IMR-90 (cell line): ENCODE data around the gene E4F1. TPM values are rescaled to one million over a fixed set of nuclear protein-coding genes. Genes with fewer than 3 reads are reported as not detected.

Source experiments
- ATAC-seq: fragments of 200-7000 bp; cut with Tn5 transposase; 2 replicates; pipeline ENCODE4 v1.9.1; 2020; ENCODE audit warnings: low read depth, mild to moderate bottlenecking, moderate library complexity
- BruUV-seq: library from RNA; stranded (reverse); fragments of 400-500 nt; replicated peaks from 2 replicates; lab custom pipeline; 2021; lab: Mats Ljungman, UMichigan
- CTCF ChIA-PET: fragments of 300-600 bp; formaldehyde crosslinking; extraction: SDS; loops from one replicate; lab custom pipeline; 2021; ENCODE audit warnings: antibody characterized with exemption; lab: Yijun Ruan, JAX
- POLR2A ChIA-PET: fragments of 300-600 bp; sonication (Branson Sonifier 250); formaldehyde crosslinking; loops from one replicate; lab custom pipeline; 2022; ENCODE audit warnings: antibody characterized with exemption; ENCODE audit not compliant: unreplicated experiment; lab: Charles Lee
- DNase-seq: peaks from one replicate; pipeline ENCODE4 v3.0.0; 2013
- H2AFZ ChIP-seq: replicated peaks from 2 replicates; pipeline ENCODE3; 2013; ENCODE audit warnings: low read length, mild to moderate bottlenecking; ENCODE audit not compliant: poor library complexity
- H2AK5ac ChIP-seq: 2 replicates; pipeline ENCODE4 v1.6.1; 2013; ENCODE audit warnings: low read depth, low read length, inconsistent platforms
- H2AK9ac ChIP-seq: replicated peaks from 2 replicates; pipeline ENCODE3; 2013; ENCODE audit warnings: mild to moderate bottlenecking, low read depth, low read length, moderate library complexity; ENCODE audit not compliant: poor library complexity
- H2BK120ac ChIP-seq: 2 replicates; pipeline ENCODE4 v1.6.1; 2013; ENCODE audit warnings: low read depth, low read length, inconsistent platforms
- H2BK15ac ChIP-seq: 3 replicates; pipeline ENCODE4 v1.6.1; 2013; ENCODE audit warnings: low read depth, low read length, inconsistent platforms
- H2BK20ac ChIP-seq: 2 replicates; pipeline ENCODE4 v1.6.1; 2013; ENCODE audit warnings: low read depth, mild to moderate bottlenecking, inconsistent platforms, low read length, moderate library complexity
- H2BK5ac ChIP-seq: 2 replicates; pipeline ENCODE4 v1.6.1; 2013; ENCODE audit warnings: mild to moderate bottlenecking, low read depth, low read length, inconsistent platforms; ENCODE audit not compliant: poor library complexity, severe bottlenecking
- H3K14ac ChIP-seq: replicated peaks from 2 replicates; pipeline ENCODE4 v1.6.1; 2013; ENCODE audit warnings: low read depth, low read length, inconsistent platforms
- H3K18ac ChIP-seq: 2 replicates; pipeline ENCODE4 v1.6.1; 2013; ENCODE audit warnings: low read depth, low read length, control low read depth
- H3K23ac ChIP-seq: 2 replicates; pipeline ENCODE4 v1.6.1; 2013; ENCODE audit warnings: low read depth, low read length, inconsistent platforms
- H3K27ac ChIP-seq: 2 replicates; pipeline ENCODE4 v1.5.1; 2013; ENCODE audit warnings: mild to moderate bottlenecking, control low read depth, low read length; ENCODE audit not compliant: insufficient read depth
- H3K27me3 ChIP-seq: 2 replicates; pipeline ENCODE4 v1.6.1; 2013; ENCODE audit warnings: low read length; ENCODE audit not compliant: control insufficient read depth, insufficient read depth
- H3K36me3 ChIP-seq: 2 replicates; pipeline ENCODE4 v1.6.1; 2013; ENCODE audit warnings: low read length, mixed read lengths; ENCODE audit not compliant: control insufficient read depth, insufficient read depth
- H3K4ac ChIP-seq: 2 replicates; pipeline ENCODE4 v1.6.1; 2013; ENCODE audit warnings: low read depth, low read length, inconsistent platforms
- H3K4me1 ChIP-seq: 2 replicates; pipeline ENCODE4 v1.6.1; 2013; ENCODE audit warnings: low read length, mixed read lengths; ENCODE audit not compliant: control insufficient read depth, insufficient read depth
- H3K4me2 ChIP-seq: 2 replicates; pipeline ENCODE4 v1.6.1; 2013; ENCODE audit warnings: low read depth, mild to moderate bottlenecking, control low read depth, low read length, moderate library complexity
- H3K4me3 ChIP-seq: 2 replicates; pipeline ENCODE4 v1.5.1; 2013; ENCODE audit warnings: low read depth, mild to moderate bottlenecking, control low read depth, low read length, moderate library complexity; ENCODE audit not compliant: insufficient read depth
- H3K56ac ChIP-seq: 2 replicates; pipeline ENCODE4 v1.6.1; 2013; ENCODE audit warnings: low read length, inconsistent platforms; ENCODE audit not compliant: insufficient read depth; ENCODE audit errors: extremely low read depth
- H3K79me1 ChIP-seq, 2 experiments: 2 replicates each; pipeline ENCODE4 v1.6.1; 2013; ENCODE audit warnings: low read length in 2 of 2, inconsistent platforms in 1 of 2, low read depth in 1 of 2
- H3K9ac ChIP-seq: 2 replicates; pipeline ENCODE4 v1.6.1; 2013; ENCODE audit warnings: low read depth, low read length, control low read depth
- H3K9me1 ChIP-seq: 2 replicates; pipeline ENCODE4 v1.6.1; 2013; ENCODE audit warnings: low read length, inconsistent platforms; ENCODE audit not compliant: insufficient read depth
- H3K9me3 ChIP-seq: 2 replicates; pipeline ENCODE4 v1.6.1; 2013; ENCODE audit warnings: low read length; ENCODE audit not compliant: control insufficient read depth, insufficient read depth
- H4K20me1 ChIP-seq: 2 replicates; pipeline ENCODE4 v1.6.1; 2013; ENCODE audit warnings: low read length, inconsistent platforms; ENCODE audit not compliant: insufficient read depth
- H4K5ac ChIP-seq: 2 replicates; pipeline ENCODE4 v1.6.1; 2013; ENCODE audit warnings: mild to moderate bottlenecking, low read depth, low read length, control low read depth
- H4K8ac ChIP-seq, 2 experiments: 2 replicates each; pipeline ENCODE4 v1.6.1; 2013; ENCODE audit warnings: low read depth in 2 of 2, low read length in 2 of 2, control low read depth in 1 of 2, inconsistent platforms in 1 of 2
- H4K91ac ChIP-seq: 2 replicates; pipeline ENCODE4 v1.6.1; 2013; ENCODE audit warnings: low read depth, low read length, inconsistent platforms; ENCODE audit not compliant: insufficient read depth
- BHLHE40 ChIP-seq: fragments of 150-350 bp; IDR thresholded peaks from 2 replicates; pipeline ENCODE4 v1.6.1; 2016; ENCODE audit warnings: mild to moderate bottlenecking, low read depth, low read length
- CEBPB ChIP-seq: IDR thresholded peaks from 2 replicates; pipeline ENCODE4 v1.6.1; 2012; ENCODE audit warnings: low read depth, low read length, improper control_type of control experiment
- MAFK ChIP-seq: IDR thresholded peaks from 2 replicates; pipeline ENCODE4 v1.6.1; 2012; ENCODE audit warnings: low read depth, low read length, improper control_type of control experiment
- NFE2L2 ChIP-seq: fragments of 150-350 bp; IDR thresholded peaks from 2 replicates; pipeline ENCODE4 v1.6.1; 2016; ENCODE audit warnings: low read depth, mild to moderate bottlenecking, low read length
- POLR2A ChIP-seq: IDR thresholded peaks from 2 replicates; pipeline ENCODE4 v1.6.1; 2012; ENCODE audit warnings: mild to moderate bottlenecking, low read depth, low read length
- WGBS, 2 experiments: methylation state at CpG; one replicate each; pipeline versions ENCODE4 v1.1.5 to v1.1.7; 2013; ENCODE audit warnings: missing lambda C conversion rate in 2 of 2; ENCODE audit not compliant: insufficient read length in 1 of 2; ENCODE audit errors: extremely low coverage in 2 of 2; 5-methylcytosine and 5-hydroxymethylcytosine counted together
- dilution Hi-C: fragments of 300-500 bp; cut with HindIII; formaldehyde crosslinking; loops from one replicate; pipeline ENCODE4 v1.14.3; 2018; ENCODE audit warnings: low sequenced_read_pairs; ENCODE audit not compliant: unreplicated experiment
- in situ Hi-C: fragments of 300-500 bp; cut with MboI; formaldehyde crosslinking; loops from 3 replicates; pipeline ENCODE4 v1.14.3; 2019; ENCODE audit warnings: low sequenced_read_pairs, inconsistent platforms, mixed read lengths
- intact Hi-C: fragments of 100-400 bp; cut with micrococcal nuclease; formaldehyde crosslinking; loops from 2 replicates; pipeline ENCODE4 v1.10.0; 2022
- polyA plus RNA-seq, 3 experiments: library from polyadenylated mRNA; depleted of rRNA; stranded (reverse); fragments of >200 nt; gene quantifications; 2 replicates each; pipeline ENCODE4 v1.2.3, GENCODE V29; 2012; ENCODE audit warnings: low replicate concordance in 1 of 3
- total RNA-seq: library from RNA; depleted of rRNA; stranded (reverse); fragments of >200 nt; gene quantifications from 2 replicates; pipeline ENCODE4 v1.2.3, GENCODE V29; 2012
- TF ChIP-seq, protein P1 (sequence below): fragments of 150-350 bp; IDR thresholded peaks from 2 replicates; pipeline ENCODE4 v1.6.1; 2017; ENCODE audit warnings: mild to moderate bottlenecking, antibody characterized with exemption, low read length, low read depth
- TF ChIP-seq, protein P2 (sequence below): conservative IDR thresholded peaks from 2 replicates; pipeline ENCODE4 v1.5.1; 2012; ENCODE audit warnings: mild to moderate bottlenecking, low read depth, low read length, improper control_type of control experiment

E4F1 gene
- total and polyA plus RNA-seq, 2 of the 4 experiments (the other 2 are of a cell fraction): 13.1 to 33.0 TPM

- TF ChIP-seq CEBPB (no peak), MAFK (no peak), NFE2L2 (no peak), POLR2A (no peak), BHLHE40 (no peak)
- TF ChIP-seq, protein P1, sequence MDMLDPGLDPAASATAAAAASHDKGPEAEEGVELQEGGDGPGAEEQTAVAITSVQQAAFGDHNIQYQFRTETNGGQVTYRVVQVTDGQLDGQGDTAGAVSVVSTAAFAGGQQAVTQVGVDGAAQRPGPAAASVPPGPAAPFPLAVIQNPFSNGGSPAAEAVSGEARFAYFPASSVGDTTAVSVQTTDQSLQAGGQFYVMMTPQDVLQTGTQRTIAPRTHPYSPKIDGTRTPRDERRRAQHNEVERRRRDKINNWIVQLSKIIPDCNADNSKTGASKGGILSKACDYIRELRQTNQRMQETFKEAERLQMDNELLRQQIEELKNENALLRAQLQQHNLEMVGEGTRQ: no peak
These were observed 48.6 kb downstream of the E4F1 start (continued) for GRCh38 chr16:2271848-2272461.

- BruUV-seq: no TSS peak
- no peak overlapping the region for H3K4me3 ChIP-seq
- dilution Hi-C loops: no loop called here
- POLR2A ChIA-PET: no interaction called here
- peaks cover 6% of the 10 kb centered on the region; the same call in 1 of the 2 replicates for H3K27me3 ChIP-seq
- H2BK15ac ChIP-seq: no peak overlapping the region
- H3K4ac ChIP-seq: no peak overlapping the region
- no peak overlapping the region for H2AK5ac ChIP-seq
- no peaks in the 10 kb centered on the region for H3K9me3 ChIP-seq
- no peak overlapping the region for H4K8ac ChIP-seq
- ATAC-seq: no peak
- H3K23ac ChIP-seq: no peak overlapping the region
- no peak overlapping the region for H3K18ac ChIP-seq
- no peak overlapping the region for H2BK5ac ChIP-seq
- no peak overlapping the region for H2AK9ac ChIP-seq
- no peak overlapping the region for H3K9ac ChIP-seq
- H2AFZ ChIP-seq: no peak overlapping the region
- H3K79me1 ChIP-seq: peaks cover 6 to 30% of the 10 kb centered on the region in 2 experiments; a peak in 3 of 4 replicates
- peaks cover 16% of the 10 kb centered on the region for H4K20me1 ChIP-seq
- H4K5ac ChIP-seq: no peak overlapping the region
- H3K27ac ChIP-seq: no peak overlapping the region
- WGBS, 2 experiments: 86% methylated on average over 5 of the region's 16 CpGs; no CpG with 5 or more reads in 1 of the 2 experiments
- H3K4me1 ChIP-seq: peaks cover 6% of the 10 kb centered on the region
- no peak overlapping the region for H2BK20ac ChIP-seq
- no peak overlapping the region for H3K14ac ChIP-seq
- peaks cover 7% of the 10 kb centered on the region for H3K9me1 ChIP-seq
- H3K4me2 ChIP-seq: no peak overlapping the region
- no peak overlapping the region for H2BK120ac ChIP-seq
- in situ Hi-C loops: loop anchor here (10.0 kb wide), 1 partner anchor 151 kb away; the partner anchor contains the start of gene CCNF
- no peak overlapping the region for H3K56ac ChIP-seq
- H4K91ac ChIP-seq: no peak overlapping the region
- intact Hi-C loops: no loop called here
- TF ChIP-seq, protein P2, sequence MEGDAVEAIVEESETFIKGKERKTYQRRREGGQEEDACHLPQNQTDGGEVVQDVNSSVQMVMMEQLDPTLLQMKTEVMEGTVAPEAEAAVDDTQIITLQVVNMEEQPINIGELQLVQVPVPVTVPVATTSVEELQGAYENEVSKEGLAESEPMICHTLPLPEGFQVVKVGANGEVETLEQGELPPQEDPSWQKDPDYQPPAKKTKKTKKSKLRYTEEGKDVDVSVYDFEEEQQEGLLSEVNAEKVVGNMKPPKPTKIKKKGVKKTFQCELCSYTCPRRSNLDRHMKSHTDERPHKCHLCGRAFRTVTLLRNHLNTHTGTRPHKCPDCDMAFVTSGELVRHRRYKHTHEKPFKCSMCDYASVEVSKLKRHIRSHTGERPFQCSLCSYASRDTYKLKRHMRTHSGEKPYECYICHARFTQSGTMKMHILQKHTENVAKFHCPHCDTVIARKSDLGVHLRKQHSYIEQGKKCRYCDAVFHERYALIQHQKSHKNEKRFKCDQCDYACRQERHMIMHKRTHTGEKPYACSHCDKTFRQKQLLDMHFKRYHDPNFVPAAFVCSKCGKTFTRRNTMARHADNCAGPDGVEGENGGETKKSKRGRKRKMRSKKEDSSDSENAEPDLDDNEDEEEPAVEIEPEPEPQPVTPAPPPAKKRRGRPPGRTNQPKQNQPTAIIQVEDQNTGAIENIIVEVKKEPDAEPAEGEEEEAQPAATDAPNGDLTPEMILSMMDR: no peak
- peaks cover 3% of the 10 kb centered on the region; the same call in 1 of the 2 replicates for H3K36me3 ChIP-seq
- DNase-seq: no peak
- CTCF ChIA-PET: no interaction called here
These were observed 50.1 kb downstream of the E4F1 start for GRCh38 chr16:2273484-2273883.
